Breast epithelium (tissue), 4 donors: ENCODE data around the gene KCND3. TPM values are rescaled to one million over a fixed set of nuclear protein-coding genes. Genes with fewer than 3 reads are reported as not detected.

ENCODE experiments used
- DNase-seq, 2 donors: peaks; one replicate each; pipeline ENCODE4 v3.0.0-alpha.2; 2019; ENCODE audit warnings: low spot score in 2 of 2
- H3K27ac ChIP-seq, 2 donors: fragments of 200-600 bp; sonication (generic) in 1 of 2; one replicate each; pipeline ENCODE4 v1.5.1; 2016 to 2019; ENCODE audit warnings: mild to moderate bottlenecking in 1 of 2
- H3K27me3 ChIP-seq, 2 donors: fragments of 200-600 bp; sonication (generic) in 1 of 2; one replicate each; pipeline versions ENCODE4 v1.5.1 to v1.6.0; 2017 to 2019; ENCODE audit warnings: control low read depth in 1 of 2, mild to moderate bottlenecking in 1 of 2
- H3K36me3 ChIP-seq: fragments of 200-600 bp; one replicate; pipeline ENCODE4 v1.5.1; 2019
- H3K4me1 ChIP-seq, 2 donors: fragments of 200-600 bp; sonication (generic); one replicate each; pipeline ENCODE4 v1.5.1; 2016 to 2019; ENCODE audit warnings: control low read depth in 1 of 2
- H3K4me3 ChIP-seq, 3 donors: fragments of 200-600 bp; sonication (generic); 1 replicate in 2 of 3; 2 replicates in 1 of 3; pipeline ENCODE4 v1.5.1; 2016 to 2019; ENCODE audit warnings: mild to moderate bottlenecking in 3 of 3, moderate library complexity in 2 of 3
- H3K9me3 ChIP-seq, 2 donors: fragments of 200-600 bp; sonication (generic) in 1 of 2; one replicate each; pipeline ENCODE4 v1.5.1; 2016 to 2019; ENCODE audit warnings: control low read depth in 1 of 2
- CTCF ChIP-seq, 3 donors: fragments of 450-650 bp; IDR thresholded peaks; one replicate each; pipeline ENCODE4 v1.5.1; 2016 to 2017; ENCODE audit warnings: antibody characterized with exemption in 3 of 3, mild to moderate bottlenecking in 3 of 3, moderate library complexity in 3 of 3
- POLR2A ChIP-seq: fragments of 450-650 bp; IDR thresholded peaks from one replicate; pipeline ENCODE4 v1.6.1; 2016; ENCODE audit warnings: antibody characterized with exemption, mild to moderate bottlenecking, moderate library complexity
- POLR2AphosphoS5 ChIP-seq, 3 donors: sonication (generic); formaldehyde crosslinking; IDR thresholded peaks; one replicate each; pipeline ENCODE4 v1.6.1; 2017; ENCODE audit warnings: antibody characterized with exemption in 3 of 3
- intact Hi-C: fragments of 100-400 bp; cut with DNase I; formaldehyde crosslinking; loops from one replicate; pipeline ENCODE4 v1.15.1; 2023; ENCODE audit warnings: low total_unique reads
- total RNA-seq, 3 donors: library from RNA; depleted of rRNA; stranded (reverse); fragments of >200 nt; gene quantifications; one replicate each; pipeline ENCODE4 v1.1.0, GENCODE V29; 2016

KCND3 gene
- total RNA-seq, 3 donors from 2014 or later: 5.9 to 10.2 (median 6.7) TPM

- no peak for DNase-seq
- intact Hi-C loops: no loop called here
- Histone ChIP-seq H3K4me1 (peaks cover 0 to 6% of the 10 kb centered on the region in 2 donors), H3K4me3 (no peak overlapping the region), H3K27me3 (no peaks in the 10 kb centered on the region), H3K27ac (no peak overlapping the region), H3K36me3 (no peaks in the 10 kb centered on the region), H3K9me3 (no peaks in the 10 kb centered on the region)
- no peak for TF ChIP-seq POLR2AphosphoS5 (IDR thresholded peaks at IDR 0.05)
- TF ChIP-seq POLR2A: no peak
- no peak for TF ChIP-seq CTCF (IDR thresholded peaks at IDR 0.05)
These were observed 37.0 kb upstream of the KCND3 start for GRCh38 chr1:112026501-112026900.

GRCh38 chr1:112026016-112026415 lies 36.5 kb upstream of the KCND3 start:
- H3K4me1 ChIP-seq: peaks cover 0 to 6% of the 10 kb centered on the region in 2 donors
- no peaks in the 10 kb centered on the region for H3K36me3 ChIP-seq
- H3K4me3 ChIP-seq: no peak overlapping the region
- intact Hi-C loops: no loop called here
- TF ChIP-seq POLR2A (no peak), POLR2AphosphoS5 (IDR thresholded peaks at IDR 0.05) (no peak), CTCF (IDR thresholded peaks at IDR 0.05) (no peak)
- H3K9me3 ChIP-seq: no peaks in the 10 kb centered on the region
- DNase-seq: no peak
- H3K27me3 ChIP-seq: no peaks in the 10 kb centered on the region
- H3K27ac ChIP-seq: no peak overlapping the region

- intact Hi-C loops: no loop called here
- Histone ChIP-seq H3K9me3 (no peaks in the 10 kb centered on the region), H3K27me3 (no peaks in the 10 kb centered on the region), H3K4me3 (no peak overlapping the region), H3K27ac (no peak overlapping the region), H3K4me1 (peaks cover 0 to 6% of the 10 kb centered on the region in 2 donors), H3K36me3 (no peaks in the 10 kb centered on the region)
- no peak for DNase-seq
- TF ChIP-seq CTCF (IDR thresholded peaks at IDR 0.05) (no peak), POLR2A (no peak), POLR2AphosphoS5 (IDR thresholded peaks at IDR 0.05) (no peak)
These were observed 31.8 kb upstream of the KCND3 start for GRCh38 chr1:112021263-112021662.

GRCh38 chr1:112017183-112017582 lies 27.7 kb upstream of the KCND3 start:
- Histone ChIP-seq H3K27ac (no peak overlapping the region), H3K36me3 (no peaks in the 10 kb centered on the region), H3K4me1 (no peaks in the 10 kb centered on the region), H3K27me3 (no peaks in the 10 kb centered on the region), H3K4me3 (no peak overlapping the region), H3K9me3 (no peaks in the 10 kb centered on the region)
- no peak for TF ChIP-seq POLR2AphosphoS5 (IDR thresholded peaks at IDR 0.05)
- no peak for TF ChIP-seq POLR2A
- TF ChIP-seq CTCF (IDR thresholded peaks at IDR 0.05): no peak
- intact Hi-C loops: loop anchor here (5.0 kb wide), 1 partner anchor 1285 kb away; no protein-coding TSS in a partner anchor
- no peak for DNase-seq

GRCh38 chr1:112012823-112013222 lies 23.4 kb upstream of the KCND3 start:
- intact Hi-C loops: no loop called here
- TF ChIP-seq CTCF (IDR thresholded peaks at IDR 0.05): no peak
- TF ChIP-seq POLR2A: no peak
- TF ChIP-seq POLR2AphosphoS5 (IDR thresholded peaks at IDR 0.05): no peak
- Histone ChIP-seq H3K36me3 (no peaks in the 10 kb centered on the region), H3K27me3 (no peaks in the 10 kb centered on the region), H3K9me3 (no peaks in the 10 kb centered on the region), H3K4me1 (no peaks in the 10 kb centered on the region), H3K4me3 (no peak overlapping the region), H3K27ac (no peak overlapping the region)
- no peak for DNase-seq
